GM18526 (cell line): ENCODE measurements around the gene KLF2.

Experiments used
- POLR2A ChIP-seq: IDR thresholded peaks from 3 replicates; pipeline ENCODE4 v1.6.1; 2011; ENCODE audit not compliant: insufficient read length; ENCODE audit errors: extremely low read depth

The KLF2 gene

DNA sequence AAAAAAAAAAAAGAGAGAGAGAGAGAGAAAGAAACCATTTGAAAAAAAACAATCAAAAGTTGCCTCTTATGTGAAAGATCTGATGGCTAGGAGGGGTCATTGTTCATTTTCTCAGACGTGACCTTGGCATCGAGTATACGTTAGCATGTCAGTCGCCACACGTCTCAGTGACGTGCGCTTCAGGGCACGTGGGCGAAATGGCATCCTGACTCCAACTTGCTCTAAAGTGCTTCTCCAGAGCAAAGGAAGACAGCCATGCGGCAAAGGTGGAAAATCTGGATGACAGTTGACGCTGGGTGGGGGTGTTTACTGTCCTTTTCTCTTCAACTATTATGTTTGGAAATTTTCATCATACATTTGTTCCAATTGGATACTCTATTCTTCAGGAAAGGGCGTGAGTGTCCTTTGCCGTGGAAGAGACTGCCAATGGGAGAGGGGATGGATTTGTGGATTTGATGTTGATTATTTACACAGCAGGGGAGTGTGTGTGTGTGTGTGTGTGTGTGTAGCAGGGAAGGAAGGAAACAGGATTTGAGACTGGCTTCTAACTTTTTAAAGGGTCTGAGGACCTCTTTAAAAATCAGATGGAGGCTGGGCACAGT is 25.0 kb downstream of the KLF2 start:
- TF ChIP-seq POLR2A: no peak

DNA sequence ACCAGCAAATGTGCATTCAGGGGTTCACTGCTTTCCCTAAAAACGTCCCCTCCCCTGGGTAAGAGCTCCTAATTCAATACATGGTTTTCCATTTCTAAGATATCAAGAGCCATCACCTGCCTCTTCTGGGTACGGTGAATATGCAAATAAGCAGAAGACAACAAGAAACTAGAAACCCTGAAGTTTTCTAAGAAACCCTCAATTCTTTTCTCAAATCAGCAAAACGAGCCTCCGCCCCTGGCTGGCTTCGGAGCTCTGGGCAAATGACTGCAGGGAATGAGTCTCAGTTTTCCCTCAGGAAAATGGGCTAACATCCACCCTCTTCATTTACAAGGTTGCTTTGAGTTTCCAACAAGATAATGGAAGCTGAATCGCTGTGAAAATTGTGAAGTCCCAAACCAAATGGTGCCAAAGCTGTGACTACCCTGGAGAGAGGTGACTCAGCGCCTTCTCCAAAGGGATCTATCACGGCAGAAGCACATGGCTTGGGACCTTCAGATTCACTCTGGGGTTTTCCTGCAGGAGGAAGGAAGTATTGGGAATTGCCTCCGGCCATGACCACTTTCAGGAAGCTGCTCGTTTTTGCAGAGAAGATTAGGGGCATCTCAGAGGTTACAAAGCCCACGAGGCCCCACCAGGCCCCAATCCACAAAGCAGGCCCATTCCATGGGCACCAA is 26.6 kb downstream of the KLF2 start:
- no peak for TF ChIP-seq POLR2A

DNA sequence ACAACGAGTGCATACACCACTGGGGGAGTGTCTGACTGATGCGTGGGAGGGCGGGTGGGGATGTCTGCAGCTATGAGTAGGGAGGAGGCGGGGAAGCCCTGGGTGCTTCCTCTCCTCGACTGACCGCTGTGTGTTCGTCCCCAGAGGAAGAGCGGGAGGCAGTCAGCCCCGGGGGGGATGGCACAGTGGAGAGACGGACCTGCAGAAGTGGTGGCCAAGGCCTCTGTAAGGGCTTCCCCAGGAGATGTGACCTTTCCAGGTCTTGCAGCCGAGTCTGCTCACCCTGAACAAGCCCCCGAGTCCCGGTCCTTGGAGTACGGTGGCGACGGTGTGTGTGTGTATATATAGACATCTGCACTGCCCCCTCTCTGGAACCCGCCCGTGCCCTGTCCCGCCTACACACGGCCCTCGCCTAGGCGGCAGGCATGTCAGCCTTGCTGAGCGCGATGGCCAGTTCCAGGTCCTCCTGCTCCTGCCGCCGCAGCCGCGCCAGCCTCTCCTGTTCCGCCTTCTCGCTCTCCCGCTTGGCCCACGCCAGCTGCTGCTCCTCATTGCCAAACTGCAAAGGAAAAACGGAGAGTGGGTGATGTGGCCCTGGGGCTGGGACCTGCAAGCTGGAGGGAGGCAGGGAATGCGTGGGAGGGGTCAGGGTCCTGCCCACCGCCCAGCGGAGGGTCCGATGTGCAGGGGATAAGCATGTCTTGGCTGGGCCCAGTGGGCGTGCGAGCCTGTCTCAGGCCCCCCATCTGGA is 30.8 kb downstream of the KLF2 start:
- TF ChIP-seq POLR2A: no peak

DNA sequence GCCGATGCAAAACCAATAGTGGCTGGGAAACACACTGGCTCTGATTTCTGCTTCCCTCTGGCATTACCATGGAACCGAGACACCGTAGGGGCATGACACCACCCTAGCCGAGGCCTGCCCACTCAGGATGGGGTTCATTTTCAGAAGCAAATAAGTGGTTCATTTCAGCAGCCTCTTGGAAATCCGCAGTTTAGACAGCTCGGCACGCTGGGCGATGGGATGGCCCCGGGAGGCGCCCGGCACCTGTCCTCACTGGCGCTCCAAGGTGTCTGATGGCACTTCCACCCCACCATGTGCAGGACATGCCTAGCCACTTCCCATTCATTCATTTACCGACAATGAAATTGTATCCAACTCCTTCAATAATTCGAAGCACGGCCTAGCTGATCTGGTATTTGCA is 33.8 kb downstream of the KLF2 start:
- TF ChIP-seq POLR2A: no peak

DNA sequence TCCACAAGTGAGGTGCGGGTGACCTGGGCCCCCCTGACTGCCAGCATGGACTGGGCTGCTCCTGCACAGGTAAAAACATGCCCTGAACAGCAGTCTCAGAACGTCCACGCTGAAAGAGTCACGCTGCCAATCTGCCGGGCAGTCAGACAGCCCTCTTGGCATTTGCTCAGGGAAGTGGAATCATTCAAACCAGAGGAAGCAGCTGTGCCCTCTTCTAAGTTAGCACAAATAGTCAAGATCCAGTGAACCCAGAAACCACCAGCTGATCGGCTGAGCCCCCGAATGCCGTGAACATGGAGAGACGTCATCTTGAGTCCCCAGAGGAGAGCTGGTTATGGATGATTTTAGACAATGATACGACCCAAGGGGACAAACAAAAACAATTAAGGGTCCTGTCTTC is 34.4 kb downstream of the KLF2 start:
- no peak for TF ChIP-seq POLR2A

DNA sequence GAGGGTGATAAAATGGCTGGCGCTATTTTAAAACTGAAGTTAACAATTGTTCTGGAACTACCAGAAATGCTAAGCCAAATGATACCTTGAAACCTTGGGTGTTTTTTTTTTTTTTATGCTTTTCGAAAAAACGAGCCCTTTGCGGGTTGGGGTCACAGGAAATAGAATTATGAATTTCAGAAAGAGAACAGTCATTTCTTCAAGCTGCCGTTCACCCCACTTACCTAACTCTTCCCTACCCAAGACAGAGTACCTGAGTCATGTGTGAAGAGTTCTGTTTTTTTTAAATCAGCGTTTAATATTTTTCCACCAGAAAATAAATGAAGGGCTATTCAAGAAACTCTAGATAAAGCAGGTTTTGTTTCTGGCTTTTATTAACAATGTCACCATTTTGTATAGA is 35.3 kb downstream of the KLF2 start:
- TF ChIP-seq POLR2A: no peak

DNA sequence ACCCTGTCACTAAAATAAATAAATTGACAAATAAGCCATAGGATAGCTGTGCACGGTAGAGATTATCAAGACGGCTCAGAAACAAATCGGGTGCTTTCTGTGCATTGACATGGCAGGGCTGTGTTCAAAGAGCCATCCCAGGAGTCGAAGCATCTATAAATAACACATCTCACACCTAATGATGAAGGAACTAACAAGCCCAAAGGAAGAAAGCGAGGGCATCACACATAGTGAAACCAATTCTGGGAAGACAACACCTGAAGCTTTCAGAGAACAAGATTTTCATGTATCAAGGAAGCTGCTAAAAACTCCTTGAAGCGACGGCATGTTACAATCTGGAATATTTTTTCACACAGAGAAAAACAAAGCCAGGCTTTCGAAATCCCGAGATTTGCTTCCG is 36.1 kb downstream of the KLF2 start:
- no peak for TF ChIP-seq POLR2A

DNA sequence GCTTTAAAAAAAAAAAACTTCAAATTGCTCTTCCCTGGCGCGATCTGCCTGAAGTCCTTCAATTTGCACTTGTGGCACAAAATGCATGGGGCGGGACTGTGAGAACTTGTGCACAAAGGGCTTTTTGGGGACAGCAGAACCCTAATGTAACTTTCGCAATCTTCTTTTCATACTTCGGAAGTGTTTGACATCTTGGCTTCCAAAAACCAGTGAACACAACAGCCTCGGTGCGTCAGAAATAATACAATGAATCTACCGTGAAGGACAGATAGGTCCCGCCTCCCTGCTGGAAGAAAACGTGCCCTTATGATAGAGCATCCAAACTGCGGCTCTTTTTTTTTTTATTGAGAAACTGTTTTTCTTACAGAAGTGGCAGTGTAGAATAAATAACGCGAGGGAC is 36.6 kb downstream of the KLF2 start:
- no peak for TF ChIP-seq POLR2A

DNA sequence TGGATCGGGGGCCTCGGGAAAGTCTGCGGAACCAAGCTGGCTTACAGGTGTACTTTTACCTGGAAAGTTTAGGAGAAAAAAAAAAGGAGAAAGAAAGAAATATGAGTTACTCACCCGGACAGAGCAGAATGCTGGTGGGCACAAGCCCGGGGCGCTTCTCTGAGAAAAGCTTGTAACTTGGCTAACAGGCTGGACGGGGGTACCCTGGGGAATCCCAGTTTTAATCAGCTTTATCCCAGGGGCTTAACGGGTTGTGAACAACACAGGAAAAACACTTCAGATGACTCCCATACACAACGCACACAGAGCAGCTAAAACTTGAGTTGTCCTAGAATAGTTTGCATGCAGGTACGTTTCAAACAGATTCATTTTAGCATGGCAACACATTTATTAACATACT is 37.3 kb downstream of the KLF2 start:
- TF ChIP-seq POLR2A: no peak

DNA sequence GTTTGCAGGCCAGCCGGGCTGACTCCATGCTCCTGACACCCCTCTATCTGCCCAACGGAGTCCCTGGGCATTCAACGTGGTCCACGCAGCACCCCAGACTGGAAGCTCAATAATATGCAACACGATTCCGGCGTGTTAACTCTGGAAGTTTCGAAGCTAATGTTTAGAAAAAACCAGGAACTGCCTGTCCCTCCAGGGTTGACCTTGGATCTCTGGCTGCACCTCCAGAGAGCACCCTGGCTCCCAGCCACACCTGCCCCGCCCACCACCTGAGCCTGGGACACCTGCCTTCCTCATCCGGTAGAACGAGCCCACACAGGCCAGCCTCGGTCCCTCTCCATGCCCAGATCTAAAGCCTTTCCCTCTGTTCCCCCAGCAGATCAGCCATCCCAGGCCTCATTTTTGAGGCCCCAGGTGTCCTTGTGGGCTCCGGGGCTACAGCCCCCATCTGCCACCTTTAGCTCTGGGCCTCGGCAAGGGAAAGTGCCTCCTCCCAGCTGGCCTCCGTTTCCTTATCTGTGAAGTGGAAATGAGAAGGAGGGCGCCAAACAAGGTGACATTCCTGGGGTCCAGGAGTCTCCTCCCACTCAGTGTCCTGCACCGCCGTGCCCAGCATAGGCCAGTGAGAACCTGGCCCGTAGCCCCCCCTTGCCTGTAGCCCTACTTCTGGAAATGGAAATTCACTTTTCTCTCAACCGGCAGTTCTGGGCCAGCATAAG is 38.7 kb downstream of the KLF2 start:
- TF ChIP-seq POLR2A: no peak

DNA sequence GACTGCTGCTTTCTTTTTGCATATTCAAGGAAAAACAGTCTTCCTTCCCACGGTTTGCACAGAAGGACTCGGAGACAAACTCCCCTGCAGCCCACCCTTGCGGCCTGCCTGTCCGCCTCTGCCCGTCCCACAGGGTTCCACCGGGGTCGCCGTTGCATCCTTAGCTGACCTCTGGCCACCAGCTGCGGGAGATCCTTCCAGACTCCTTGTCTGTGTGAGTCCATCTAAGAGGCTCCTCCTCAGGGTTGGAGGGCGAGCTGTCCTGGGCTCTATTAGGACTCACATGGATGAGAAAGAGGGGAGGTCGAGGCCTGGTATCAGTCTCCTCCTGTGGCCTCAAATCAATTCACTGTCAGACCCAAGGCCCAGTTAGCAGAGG is 39.2 kb downstream of the KLF2 start:
- no peak for TF ChIP-seq POLR2A

DNA sequence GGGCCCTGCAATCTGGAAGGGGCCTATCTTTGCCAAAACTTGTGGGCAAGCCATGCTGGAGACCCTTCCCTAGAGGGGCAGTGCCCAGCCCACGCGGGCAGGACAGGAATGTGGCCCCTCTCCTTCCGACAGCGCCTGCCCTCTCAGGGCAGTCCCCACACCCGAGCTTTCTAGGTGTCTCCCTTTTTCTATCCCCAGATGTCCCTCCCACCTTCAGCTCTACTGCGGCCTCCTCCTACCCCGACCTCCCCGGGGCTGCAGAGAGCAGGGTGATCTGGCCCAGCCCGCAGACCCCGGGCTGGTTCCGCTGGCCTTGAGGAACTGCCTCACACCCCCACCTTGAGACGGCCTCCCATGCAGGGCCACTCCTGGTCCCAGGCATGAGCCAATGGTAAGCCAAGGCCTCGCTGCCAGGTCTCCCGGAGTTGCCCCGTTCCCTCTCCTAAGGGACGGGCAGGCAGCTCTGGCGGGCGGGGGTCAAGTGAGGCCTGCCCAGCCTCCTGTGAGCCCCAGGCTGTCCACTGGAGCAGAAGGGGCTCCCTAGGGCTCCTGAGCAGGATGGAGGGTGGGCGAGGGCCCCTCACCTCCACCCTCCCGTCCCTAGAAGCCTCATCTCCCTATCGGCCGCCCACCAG is 39.7 kb downstream of the KLF2 start:
- TF ChIP-seq POLR2A: no peak

DNA sequence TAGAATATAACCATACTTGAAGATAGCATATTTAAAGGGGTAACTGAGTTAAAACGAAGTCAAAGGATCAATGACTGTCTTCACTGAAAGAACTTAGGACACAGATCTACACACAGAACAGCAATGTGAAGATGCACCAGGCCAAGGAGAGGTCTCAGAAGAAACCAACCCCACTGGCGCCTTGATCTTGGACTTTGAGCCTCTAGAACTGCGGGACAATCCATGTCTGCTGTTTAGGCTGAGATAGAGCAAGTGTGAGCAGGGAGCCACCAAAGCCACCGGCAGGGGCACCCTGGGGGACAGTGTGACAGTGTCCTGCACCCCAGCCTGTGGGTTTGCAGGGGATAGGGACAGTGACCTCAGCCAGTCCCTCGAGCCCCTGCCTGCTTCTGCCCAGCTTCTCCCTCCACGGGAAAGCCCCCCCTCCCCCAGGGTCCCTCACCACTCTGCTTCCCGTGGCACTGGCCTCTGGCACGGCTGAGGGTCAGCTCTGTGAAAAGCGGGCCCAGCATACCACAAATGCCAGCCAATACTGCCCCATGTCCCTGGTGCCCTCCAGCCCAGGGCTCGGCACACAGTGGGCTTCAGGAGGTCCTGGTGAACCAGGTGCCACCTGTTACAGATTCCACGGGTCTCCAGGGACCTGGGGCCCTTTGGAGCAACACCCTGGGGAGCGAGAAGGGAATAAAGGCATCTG is 40.8 kb downstream of the KLF2 start:
- TF ChIP-seq POLR2A: no peak

DNA sequence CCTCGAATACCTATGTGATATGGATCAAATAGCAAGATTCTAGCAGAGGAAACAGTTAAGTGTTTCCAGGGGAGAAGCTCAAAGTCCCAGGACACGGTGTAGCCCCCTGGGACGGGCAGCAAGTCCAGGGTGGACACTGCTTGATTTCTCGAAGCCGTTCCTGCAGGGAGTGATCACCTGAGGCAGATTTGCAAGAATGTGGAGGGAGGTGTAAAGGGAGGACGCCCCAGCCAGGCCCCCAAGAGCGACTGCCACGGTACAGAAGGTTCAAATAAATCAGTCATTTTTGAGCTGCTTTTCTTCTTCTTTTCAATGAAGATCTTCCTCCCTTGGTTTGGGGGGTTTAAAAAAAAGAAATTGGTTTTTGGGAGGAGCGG is 41.4 kb downstream of the KLF2 start:
- no peak for TF ChIP-seq POLR2A

DNA sequence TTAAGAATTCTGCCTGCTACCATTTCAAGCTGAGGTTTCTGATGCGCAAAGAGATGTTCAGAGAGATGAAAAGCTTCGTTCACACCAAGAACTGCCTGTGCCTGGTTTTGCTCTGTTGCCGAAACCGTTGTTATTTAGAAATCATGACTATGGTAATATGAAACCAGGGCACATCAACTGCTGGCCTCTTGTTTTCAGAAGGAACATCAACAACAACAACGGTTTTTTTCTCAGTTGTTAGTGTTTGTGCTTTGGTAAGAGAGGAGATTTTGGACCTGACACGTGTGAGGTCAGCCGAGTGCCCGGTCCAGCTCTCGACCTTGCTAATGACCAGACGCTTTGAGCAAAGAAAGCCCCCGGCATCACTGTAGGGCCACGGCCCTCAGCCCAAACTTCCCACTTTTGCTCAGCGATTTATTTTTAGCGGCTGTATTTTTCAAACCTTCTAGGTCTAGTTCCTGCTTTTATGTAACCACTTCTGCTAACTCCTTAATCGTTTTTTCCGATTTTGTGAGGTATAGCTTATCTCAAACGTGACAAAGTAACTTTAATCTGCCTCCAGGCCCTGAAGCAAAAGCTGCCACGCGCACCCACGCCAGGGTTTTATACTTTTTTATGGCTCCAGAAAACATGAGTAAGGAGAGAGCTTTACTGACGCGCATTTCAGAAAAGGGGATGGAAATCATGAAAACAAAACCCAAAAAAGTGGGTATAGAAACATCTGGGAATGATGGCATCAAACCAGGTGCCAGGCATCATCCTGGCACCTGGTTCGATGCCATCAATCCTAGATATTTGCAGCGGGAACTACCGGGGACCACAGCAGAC is 42.0 kb downstream of the KLF2 start:
- TF ChIP-seq POLR2A: no peak

DNA sequence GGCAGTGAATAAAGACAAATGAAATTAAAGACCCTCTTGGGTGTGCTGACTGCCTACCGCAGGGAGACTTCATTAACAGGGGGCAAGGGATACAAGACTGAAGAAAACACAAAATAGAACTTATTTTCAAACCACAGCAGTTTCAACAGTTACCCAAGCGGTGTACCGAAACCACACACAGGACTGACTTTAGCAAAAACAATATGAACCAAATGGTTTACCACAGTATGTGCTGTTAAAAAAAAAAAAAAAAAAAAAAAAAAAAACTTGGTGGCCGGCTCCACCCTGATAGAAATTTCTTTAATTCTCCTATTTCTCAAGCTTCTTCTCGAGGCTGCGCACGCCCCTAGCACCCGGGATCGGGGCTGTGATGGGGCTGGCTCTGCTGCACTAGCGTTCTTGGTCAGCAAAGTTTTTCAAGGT is 42.6 kb downstream of the KLF2 start:
- no peak for TF ChIP-seq POLR2A
